Neural cell (in vitro differentiated cells): Measurements from ENCODE around the gene TMEM134. TPM values are rescaled to one million over a fixed set of nuclear protein-coding genes. Genes with fewer than 3 reads are reported as not detected.

ENCODE experiments used
- H2AFZ ChIP-seq: fragments of 200-600, 300-800 bp; sonication (generic), shearing (Covaris generic); 2 replicates; pipeline ENCODE4 v1.6.0; 2014; ENCODE audit warnings: low read depth, mild to moderate bottlenecking, antibody characterized with exemption, low read length, moderate library complexity
- H3F3A ChIP-seq: fragments of 200-600 bp; shearing (Covaris generic); 2 replicates; pipeline ENCODE4 v1.6.1; 2016; ENCODE audit warnings: mild to moderate bottlenecking, moderate library complexity, mixed read lengths, antibody characterized with exemption, low read length; ENCODE audit not compliant: insufficient read depth, poor library complexity, severe bottlenecking
- H3K27ac ChIP-seq: fragments of 200-600, 300-800 bp; sonication (generic), shearing (Covaris generic); 2 replicates; pipeline ENCODE4 v1.5.1; 2014; ENCODE audit warnings: mild to moderate bottlenecking, low read length, moderate library complexity
- H3K27me3 ChIP-seq: fragments of 300-800, 200-600 bp; sonication (generic), shearing (Covaris generic); 2 replicates; pipeline ENCODE4 v1.6.0; 2014; ENCODE audit warnings: mild to moderate bottlenecking, low read depth, low read length, moderate library complexity; ENCODE audit not compliant: insufficient read depth
- H3K36me3 ChIP-seq: fragments of 300-800, 200-600 bp; sonication (generic), shearing (Covaris generic); 2 replicates; pipeline ENCODE4 v1.5.1; 2014; ENCODE audit warnings: mild to moderate bottlenecking, antibody characterized with exemption, low read length, moderate library complexity; ENCODE audit not compliant: insufficient read depth
- H3K4me2 ChIP-seq: fragments of 300-800, 200-600 bp; sonication (generic), shearing (Covaris generic); 2 replicates; pipeline ENCODE4 v1.6.0; 2014; ENCODE audit warnings: mild to moderate bottlenecking, low read length
- H3K4me3 ChIP-seq: fragments of 300-800, 200-600 bp; sonication (generic), shearing (Covaris generic); 2 replicates; pipeline ENCODE4 v1.5.1; 2014; ENCODE audit warnings: mild to moderate bottlenecking, low read length, moderate library complexity
- H3K79me2 ChIP-seq: fragments of 200-600 bp; shearing (Covaris generic); replicated peaks from 2 replicates; pipeline ENCODE4 v1.6.0; 2014; ENCODE audit warnings: mild to moderate bottlenecking, low read length, moderate library complexity; ENCODE audit not compliant: insufficient read depth
- H3K9ac ChIP-seq: fragments of 300-800, 200-600 bp; sonication (generic), shearing (Covaris generic); 2 replicates; pipeline ENCODE4 v1.6.1; 2016; ENCODE audit warnings: mild to moderate bottlenecking, low read length, mixed read lengths
- H3K9me2 ChIP-seq: fragments of 200-600 bp; shearing (Covaris generic); 2 replicates; pipeline ENCODE4 v1.6.1; 2016; ENCODE audit warnings: mild to moderate bottlenecking, low read length, mixed read lengths; ENCODE audit not compliant: insufficient read depth
- H3K9me3 ChIP-seq: fragments of 200-600, 300-800 bp; sonication (generic), shearing (Covaris generic); 2 replicates; pipeline ENCODE4 v1.6.1; 2016; ENCODE audit warnings: mild to moderate bottlenecking, mixed run types, low read length, moderate library complexity, mixed read lengths
- H4K20me1 ChIP-seq: fragments of 200-600 bp; shearing (Covaris generic); 2 replicates; pipeline ENCODE4 v1.6.1; 2016; ENCODE audit warnings: mild to moderate bottlenecking, mixed run types; ENCODE audit not compliant: insufficient read depth
- EP300 ChIP-seq: fragments of 450-650 bp; conservative IDR thresholded peaks from 2 replicates; pipeline ENCODE4 v1.6.1; 2014; ENCODE audit warnings: antibody characterized with exemption, mild to moderate bottlenecking, moderate library complexity; ENCODE audit not compliant: poor library complexity, severe bottlenecking
- EZH2 ChIP-seq: fragments of 200-600, 300-800 bp; shearing (Covaris generic), sonication (generic); IDR thresholded peaks from 2 replicates; pipeline ENCODE4 v1.6.1; 2014; ENCODE audit warnings: antibody characterized with exemption, low read length, borderline replicate concordance, mild to moderate bottlenecking; ENCODE audit not compliant: insufficient read depth, poor library complexity, severe bottlenecking
- MXI1 ChIP-seq: fragments of 450-650 bp; conservative IDR thresholded peaks from 2 replicates; pipeline ENCODE4 v1.6.1; 2014; ENCODE audit warnings: antibody characterized with exemption, mild to moderate bottlenecking; ENCODE audit not compliant: poor library complexity, severe bottlenecking
- POLR2AphosphoS5 ChIP-seq: IDR thresholded peaks from 2 replicates; pipeline ENCODE4 v1.6.1; 2012
- RAD21 ChIP-seq: fragments of 450-650 bp; conservative IDR thresholded peaks from 2 replicates; pipeline ENCODE4 v1.6.1; 2014; ENCODE audit warnings: antibody characterized with exemption, mild to moderate bottlenecking, moderate library complexity
- REST ChIP-seq: IDR thresholded peaks from 2 replicates; pipeline ENCODE4 v1.6.1; 2012; ENCODE audit warnings: borderline replicate concordance
- SMC3 ChIP-seq: fragments of 450-650 bp; conservative IDR thresholded peaks from 2 replicates; pipeline ENCODE4 v1.6.1; 2014; ENCODE audit warnings: antibody characterized with exemption, mild to moderate bottlenecking, moderate library complexity; ENCODE audit not compliant: poor library complexity
- TAF1 ChIP-seq: IDR thresholded peaks from 2 replicates; pipeline ENCODE4 v1.6.1; 2012; ENCODE audit warnings: low read depth
- polyA plus RNA-seq: library from polyadenylated mRNA; depleted of rRNA; stranded (reverse); fragments of >200 nt; gene quantifications from 2 replicates; pipeline ENCODE4 v1.2.3, GENCODE V29; 2014
- TF ChIP-seq, protein P1 (sequence below): fragments of 450-650 bp; IDR thresholded peaks from 2 replicates; pipeline ENCODE4 v1.5.1; 2014; ENCODE audit warnings: antibody characterized with exemption, mild to moderate bottlenecking, moderate library complexity; ENCODE audit not compliant: poor library complexity, severe bottlenecking

Gene TMEM134
- polyA plus RNA-seq, 1 donor from 2014 or later: 50.3 TPM

DNA sequence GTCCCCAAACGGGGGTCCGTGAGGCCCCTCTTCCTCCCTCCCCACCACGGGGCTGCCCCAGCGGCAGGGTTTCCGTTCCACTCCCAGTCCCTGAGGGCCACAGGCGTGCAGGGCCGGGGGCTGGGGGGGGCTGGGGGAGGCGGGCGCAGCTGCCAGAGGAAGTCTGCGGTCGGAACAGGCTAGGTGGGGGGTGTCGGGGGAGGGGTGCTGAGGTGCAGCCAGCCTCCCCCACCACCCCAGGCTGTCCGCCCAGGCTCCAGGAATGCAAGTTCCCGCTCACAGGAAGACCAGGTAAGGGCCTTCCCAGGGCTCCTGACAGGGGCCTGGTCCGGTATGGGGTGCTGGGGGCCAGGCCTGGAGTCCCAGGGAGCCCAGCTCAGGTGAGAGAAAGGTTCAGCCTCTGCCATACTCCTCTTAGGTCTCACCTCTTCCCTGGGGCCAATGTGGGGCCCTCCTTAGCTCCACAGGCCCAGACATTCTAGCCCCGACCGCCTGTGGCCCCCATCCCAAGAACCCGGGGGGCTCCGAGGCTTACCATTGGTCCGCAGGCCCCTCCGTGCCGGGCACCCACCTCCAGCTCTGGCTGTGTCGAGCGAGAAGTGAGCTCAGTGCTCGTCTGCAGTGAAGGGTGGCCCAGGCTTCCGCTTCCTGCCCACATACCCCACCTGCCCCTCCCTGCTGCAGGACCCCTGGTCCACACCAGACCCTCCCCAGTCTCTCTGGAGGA lies 31.8 kb downstream of the TMEM134 start, which contains the start of gene PTPRCAP:
PTPRCAP (minus strand) TSS at position 601 of the 727 bp plus-strand sequence; CDS start at position 538, 63 bp downstream.
- no peak within 1 kb of the TSS for H3K9ac ChIP-seq
- H2AFZ ChIP-seq: no peak within 1 kb of the TSS
- H3K27me3 ChIP-seq: no peaks in the 10 kb centered on the region
- H3F3A ChIP-seq: no peaks in the 10 kb centered on the region
- no peaks in the 10 kb centered on the region for H3K36me3 ChIP-seq
- no peaks in the 10 kb centered on the region for H3K79me2 ChIP-seq
- H3K4me2 ChIP-seq: no peak within 1 kb of the TSS
- H3K27ac ChIP-seq: no peak within 1 kb of the TSS
- no peaks in the 10 kb centered on the region for H3K9me2 ChIP-seq
- H4K20me1 ChIP-seq: no peaks in the 10 kb centered on the region
- H3K4me3 ChIP-seq: no peak within 1 kb of the TSS
- no peaks in the 10 kb centered on the region for H3K9me3 ChIP-seq
- no peak for TF ChIP-seq REST
- TF ChIP-seq POLR2AphosphoS5: no peak
- no peak for TF ChIP-seq RAD21
- TF ChIP-seq TAF1: no peak
- no peak for TF ChIP-seq EZH2
- TF ChIP-seq, protein P1, sequence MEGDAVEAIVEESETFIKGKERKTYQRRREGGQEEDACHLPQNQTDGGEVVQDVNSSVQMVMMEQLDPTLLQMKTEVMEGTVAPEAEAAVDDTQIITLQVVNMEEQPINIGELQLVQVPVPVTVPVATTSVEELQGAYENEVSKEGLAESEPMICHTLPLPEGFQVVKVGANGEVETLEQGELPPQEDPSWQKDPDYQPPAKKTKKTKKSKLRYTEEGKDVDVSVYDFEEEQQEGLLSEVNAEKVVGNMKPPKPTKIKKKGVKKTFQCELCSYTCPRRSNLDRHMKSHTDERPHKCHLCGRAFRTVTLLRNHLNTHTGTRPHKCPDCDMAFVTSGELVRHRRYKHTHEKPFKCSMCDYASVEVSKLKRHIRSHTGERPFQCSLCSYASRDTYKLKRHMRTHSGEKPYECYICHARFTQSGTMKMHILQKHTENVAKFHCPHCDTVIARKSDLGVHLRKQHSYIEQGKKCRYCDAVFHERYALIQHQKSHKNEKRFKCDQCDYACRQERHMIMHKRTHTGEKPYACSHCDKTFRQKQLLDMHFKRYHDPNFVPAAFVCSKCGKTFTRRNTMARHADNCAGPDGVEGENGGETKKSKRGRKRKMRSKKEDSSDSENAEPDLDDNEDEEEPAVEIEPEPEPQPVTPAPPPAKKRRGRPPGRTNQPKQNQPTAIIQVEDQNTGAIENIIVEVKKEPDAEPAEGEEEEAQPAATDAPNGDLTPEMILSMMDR: no peak
- no peak for TF ChIP-seq MXI1
- TF ChIP-seq SMC3: no peak
- no peak for TF ChIP-seq EP300

- Histone ChIP-seq H4K20me1 (no peaks in the 10 kb centered on the region), H3K79me2 (no peaks in the 10 kb centered on the region), H3K36me3 (no peaks in the 10 kb centered on the region), H3F3A (no peaks in the 10 kb centered on the region), H3K27ac (no peak overlapping the region), H2AFZ (no peak overlapping the region), H3K4me2 (no peak overlapping the region), H3K9me3 (no peaks in the 10 kb centered on the region), H3K27me3 (no peaks in the 10 kb centered on the region), H3K4me3 (no peak overlapping the region), H3K9ac (no peak overlapping the region), H3K9me2 (no peaks in the 10 kb centered on the region)
- TF ChIP-seq SMC3 (no peak), MXI1 (no peak), TAF1 (no peak), REST (no peak)
- TF ChIP-seq, protein P1: no peak
Observed at GRCh38 chr11:67436459-67437081, 32.5 kb downstream of the TMEM134 start.
